ENCODE data around the gene P2RX6. TPM values are rescaled to one million over a fixed set of nuclear protein-coding genes. Genes with fewer than 3 reads are reported as not detected.

The P2RX6 gene
- total and polyA plus RNA-seq, 9 of the 15 experiments (the other 6 are each of a cell fraction or from before 2014, with no cell fraction given), result 0.01 to 3.9 (median 1.5) TPM; not detected in 1

DNA sequence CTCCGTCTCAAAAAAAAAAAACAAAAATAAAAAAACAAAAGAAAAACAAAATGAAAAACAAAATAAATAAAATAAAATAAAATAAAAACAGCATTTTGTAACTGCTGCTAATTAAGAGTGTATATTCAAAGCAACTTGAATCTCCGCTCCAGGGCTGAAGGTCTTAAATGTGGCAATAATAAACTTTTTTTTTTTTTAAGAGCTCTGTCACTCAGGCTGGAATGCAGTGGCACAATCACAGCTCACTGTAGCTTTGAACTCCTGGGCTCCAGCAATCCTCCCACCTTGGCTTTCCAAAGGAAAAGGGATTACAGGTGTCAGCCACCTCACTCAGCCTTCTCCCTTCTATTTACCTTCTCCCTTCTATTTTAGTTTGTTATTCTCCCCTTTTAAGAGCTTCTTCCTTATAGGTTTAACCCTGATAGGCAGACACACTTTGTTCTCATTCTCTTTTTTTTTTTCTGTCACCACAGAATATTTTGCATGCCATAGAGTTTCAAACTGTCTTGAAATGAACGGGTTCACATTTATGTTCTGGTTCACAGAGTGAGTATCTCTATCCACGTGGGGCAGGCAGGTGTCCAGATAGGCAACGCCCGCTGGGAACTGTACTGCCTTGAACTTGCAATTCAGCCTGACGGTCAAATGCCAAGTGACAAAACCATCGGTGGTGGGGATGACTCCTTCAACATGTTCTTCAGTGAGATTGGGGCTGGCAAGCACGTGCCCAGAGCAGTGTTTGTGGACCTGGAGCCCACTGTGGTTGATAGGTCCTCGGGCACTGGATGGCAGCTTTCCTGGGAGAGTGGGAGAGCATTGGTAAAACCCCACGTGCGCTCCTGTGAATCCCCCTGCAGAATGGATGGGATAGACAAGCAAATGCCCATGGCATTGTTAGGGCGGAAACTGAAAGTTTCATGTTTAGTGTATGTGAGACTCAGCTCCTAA, 50.2 kb downstream of the P2RX6 start:
- BruUV-seq (replicated peaks), result no TSS peak
- Histone ChIP-seq H2AFZ (ENCODE audit: low read depth, low read length) (no peak overlapping the region), H3K9me1 (ENCODE audit: control insufficient read depth, insufficient read depth, low read length) (no peaks in the 10 kb centered on the region), H3K4me2 (ENCODE audit: insufficient read depth, low read length) (no peak overlapping the region), H3K9ac (ENCODE audit: insufficient read depth in 1 of 2, low read depth in 2 of 2, low read length in 2 of 2) (peak overlapping the region in 1 of 2 experiments; percentile 1; a peak in 1 of 4 replicates), H3K4me3 (no peak overlapping the region), H3K27me3 (ENCODE audit: control insufficient read depth in 2 of 2, insufficient read depth in 2 of 2, low read length in 2 of 2) (peaks cover 60 to 70% of the 10 kb centered on the region in 2 experiments), H3K9me3 (replicated peaks; ENCODE audit: control insufficient read depth, insufficient read depth, low read depth, low read length) (peaks cover 4% of the 10 kb centered on the region; the same call in 1 of the 2 replicates), H3K36me3 (ENCODE audit: control insufficient read depth, insufficient read depth, low read length) (no peaks in the 10 kb centered on the region), H3K79me2 (ENCODE audit: control insufficient read depth, insufficient read depth, low read length) (no peaks in the 10 kb centered on the region), H3K4me1 (replicated peaks in 1 of 2; ENCODE audit: control insufficient read depth in 2 of 2, insufficient read depth in 2 of 2, low read length in 2 of 2) (no peaks in the 10 kb centered on the region), H4K20me1 (replicated peaks; ENCODE audit: control insufficient read depth, insufficient read depth, low read length) (peaks cover 8% of the 10 kb centered on the region), H3K27ac (ENCODE audit: extremely low read depth, low read depth, low read length) (no peak overlapping the region)
- intact Hi-C loops (cut with micrococcal nuclease) (loop anchor here (5.0 kb wide), 2 partner anchors 43 to 103 kb away; no protein-coding TSS in a partner anchor), in situ Hi-C loops (cut with MboI) (no loop called here)
- CTCF ChIA-PET (ENCODE audit: low intra/inter-chr PET ratio), result no interaction called here
- DNase-seq (ENCODE audit: extremely low read depth in 1 of 4, low spot score in 3 of 4) (peak in 1 of 4 experiments; percentile 20), ATAC-seq (no peak), FAIRE-seq (no peak)
- 3% methylated on average over 13 of the region's 13 CpGs for WGBS (ENCODE audit: insufficient coverage, low coverage, missing lambda C conversion rate)
- POLR2A ChIA-PET, result interaction anchor here (0.6 to 5.0 kb wide), 13 partner anchors 10 to 174 kb away, joined by 3 to 51 read pairs (median 4); partner anchors contain the start of gene LZTR1
- TF ChIP-seq, protein P1, sequence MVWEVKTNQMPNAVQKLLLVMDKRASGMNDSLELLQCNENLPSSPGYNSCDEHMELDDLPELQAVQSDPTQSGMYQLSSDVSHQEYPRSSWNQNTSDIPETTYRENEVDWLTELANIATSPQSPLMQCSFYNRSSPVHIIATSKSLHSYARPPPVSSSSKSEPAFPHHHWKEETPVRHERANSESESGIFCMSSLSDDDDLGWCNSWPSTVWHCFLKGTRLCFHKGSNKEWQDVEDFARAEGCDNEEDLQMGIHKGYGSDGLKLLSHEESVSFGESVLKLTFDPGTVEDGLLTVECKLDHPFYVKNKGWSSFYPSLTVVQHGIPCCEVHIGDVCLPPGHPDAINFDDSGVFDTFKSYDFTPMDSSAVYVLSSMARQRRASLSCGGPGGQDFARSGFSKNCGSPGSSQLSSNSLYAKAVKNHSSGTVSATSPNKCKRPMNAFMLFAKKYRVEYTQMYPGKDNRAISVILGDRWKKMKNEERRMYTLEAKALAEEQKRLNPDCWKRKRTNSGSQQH (CRISPR knock-in tag; IDR thresholded peaks at IDR 0.05), result no peak
- TF ChIP-seq HDGF (IDR thresholded peaks at IDR 0.05) (no peak), FOXA3 (CRISPR knock-in tag; conservative IDR thresholded peaks at IDR 0.05 in 1 of 2, IDR thresholded peaks at IDR 0.05 in 1 of 2) (0 out of 4 replicates have a peak, but pooled peaks of 1 of the 2 experiments have one; percentile 45), RNF2 (IDR thresholded peaks at IDR 0.05) (no peak), JUND (IDR thresholded peaks at IDR 0.05; ENCODE audit: borderline replicate concordance, low read depth, low read length) (no peak), JUND (tag; IDR thresholded peaks at IDR 0.05; ENCODE audit: borderline replicate concordance, low read depth, low read length) (no peak), CTBP1 (IDR thresholded peaks at IDR 0.05; ENCODE audit: borderline replicate concordance) (no peak), BMI1 (IDR thresholded peaks at IDR 0.05; ENCODE audit: low read length) (no peak), MBD2 (IDR thresholded peaks at IDR 0.05; ENCODE audit: borderline replicate concordance, low read depth) (no peak), GTF2F1 (IDR thresholded peaks at IDR 0.05; ENCODE audit: low read depth, low read length) (0 out of 2 replicates have a peak, but pooled peaks have one; percentile 47)
- TF ChIP-seq, protein P2, sequence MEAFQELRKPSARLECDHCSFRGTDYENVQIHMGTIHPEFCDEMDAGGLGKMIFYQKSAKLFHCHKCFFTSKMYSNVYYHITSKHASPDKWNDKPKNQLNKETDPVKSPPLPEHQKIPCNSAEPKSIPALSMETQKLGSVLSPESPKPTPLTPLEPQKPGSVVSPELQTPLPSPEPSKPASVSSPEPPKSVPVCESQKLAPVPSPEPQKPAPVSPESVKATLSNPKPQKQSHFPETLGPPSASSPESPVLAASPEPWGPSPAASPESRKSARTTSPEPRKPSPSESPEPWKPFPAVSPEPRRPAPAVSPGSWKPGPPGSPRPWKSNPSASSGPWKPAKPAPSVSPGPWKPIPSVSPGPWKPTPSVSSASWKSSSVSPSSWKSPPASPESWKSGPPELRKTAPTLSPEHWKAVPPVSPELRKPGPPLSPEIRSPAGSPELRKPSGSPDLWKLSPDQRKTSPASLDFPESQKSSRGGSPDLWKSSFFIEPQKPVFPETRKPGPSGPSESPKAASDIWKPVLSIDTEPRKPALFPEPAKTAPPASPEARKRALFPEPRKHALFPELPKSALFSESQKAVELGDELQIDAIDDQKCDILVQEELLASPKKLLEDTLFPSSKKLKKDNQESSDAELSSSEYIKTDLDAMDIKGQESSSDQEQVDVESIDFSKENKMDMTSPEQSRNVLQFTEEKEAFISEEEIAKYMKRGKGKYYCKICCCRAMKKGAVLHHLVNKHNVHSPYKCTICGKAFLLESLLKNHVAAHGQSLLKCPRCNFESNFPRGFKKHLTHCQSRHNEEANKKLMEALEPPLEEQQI (IDR thresholded peaks at IDR 0.05), result no peak
- TF ChIP-seq, protein P3, sequence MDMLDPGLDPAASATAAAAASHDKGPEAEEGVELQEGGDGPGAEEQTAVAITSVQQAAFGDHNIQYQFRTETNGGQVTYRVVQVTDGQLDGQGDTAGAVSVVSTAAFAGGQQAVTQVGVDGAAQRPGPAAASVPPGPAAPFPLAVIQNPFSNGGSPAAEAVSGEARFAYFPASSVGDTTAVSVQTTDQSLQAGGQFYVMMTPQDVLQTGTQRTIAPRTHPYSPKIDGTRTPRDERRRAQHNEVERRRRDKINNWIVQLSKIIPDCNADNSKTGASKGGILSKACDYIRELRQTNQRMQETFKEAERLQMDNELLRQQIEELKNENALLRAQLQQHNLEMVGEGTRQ (CRISPR knock-in tag; IDR thresholded peaks at IDR 0.05), result no peak
- TF ChIP-seq, protein P4, sequence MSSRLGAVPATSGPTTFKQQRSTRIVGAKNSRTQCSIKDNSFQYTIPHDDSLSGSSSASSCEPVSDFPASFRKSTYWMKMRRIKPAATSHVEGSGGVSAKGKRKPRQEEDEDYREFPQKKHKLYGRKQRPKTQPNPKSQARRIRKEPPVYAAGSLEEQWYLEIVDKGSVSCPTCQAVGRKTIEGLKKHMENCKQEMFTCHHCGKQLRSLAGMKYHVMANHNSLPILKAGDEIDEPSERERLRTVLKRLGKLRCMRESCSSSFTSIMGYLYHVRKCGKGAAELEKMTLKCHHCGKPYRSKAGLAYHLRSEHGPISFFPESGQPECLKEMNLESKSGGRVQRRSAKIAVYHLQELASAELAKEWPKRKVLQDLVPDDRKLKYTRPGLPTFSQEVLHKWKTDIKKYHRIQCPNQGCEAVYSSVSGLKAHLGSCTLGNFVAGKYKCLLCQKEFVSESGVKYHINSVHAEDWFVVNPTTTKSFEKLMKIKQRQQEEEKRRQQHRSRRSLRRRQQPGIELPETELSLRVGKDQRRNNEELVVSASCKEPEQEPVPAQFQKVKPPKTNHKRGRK (tag; IDR thresholded peaks at IDR 0.05), result peak; percentile 59; the same call in 1 of the 2 replicates
- TF ChIP-seq, protein P5, sequence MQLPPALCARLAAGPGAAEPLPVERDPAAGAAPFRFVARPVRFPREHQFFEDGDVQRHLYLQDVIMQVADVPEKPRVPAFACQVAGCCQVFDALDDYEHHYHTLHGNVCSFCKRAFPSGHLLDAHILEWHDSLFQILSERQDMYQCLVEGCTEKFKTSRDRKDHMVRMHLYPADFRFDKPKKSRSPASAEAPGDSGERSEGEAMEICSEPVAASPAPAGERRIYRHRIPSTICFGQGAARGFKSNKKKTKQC (CRISPR knock-in tag; IDR thresholded peaks at IDR 0.05), result peak; percentile 72

Data from K562 (cell line).